ENCODE results near the gene DENND1B. TPM values are rescaled to one million over a fixed set of nuclear protein-coding genes. Genes with fewer than 3 reads are reported as not detected.
A peak's percentile ranks its signal among the peaks of the same experiment; 100 is the strongest.

Gene DENND1B
- total and polyA plus RNA-seq, 9 of the 15 experiments (the other 6 are each of a cell fraction or from before 2014, with no cell fraction given), result 2.1 to 12.1 (median 7.5) TPM

DNA sequence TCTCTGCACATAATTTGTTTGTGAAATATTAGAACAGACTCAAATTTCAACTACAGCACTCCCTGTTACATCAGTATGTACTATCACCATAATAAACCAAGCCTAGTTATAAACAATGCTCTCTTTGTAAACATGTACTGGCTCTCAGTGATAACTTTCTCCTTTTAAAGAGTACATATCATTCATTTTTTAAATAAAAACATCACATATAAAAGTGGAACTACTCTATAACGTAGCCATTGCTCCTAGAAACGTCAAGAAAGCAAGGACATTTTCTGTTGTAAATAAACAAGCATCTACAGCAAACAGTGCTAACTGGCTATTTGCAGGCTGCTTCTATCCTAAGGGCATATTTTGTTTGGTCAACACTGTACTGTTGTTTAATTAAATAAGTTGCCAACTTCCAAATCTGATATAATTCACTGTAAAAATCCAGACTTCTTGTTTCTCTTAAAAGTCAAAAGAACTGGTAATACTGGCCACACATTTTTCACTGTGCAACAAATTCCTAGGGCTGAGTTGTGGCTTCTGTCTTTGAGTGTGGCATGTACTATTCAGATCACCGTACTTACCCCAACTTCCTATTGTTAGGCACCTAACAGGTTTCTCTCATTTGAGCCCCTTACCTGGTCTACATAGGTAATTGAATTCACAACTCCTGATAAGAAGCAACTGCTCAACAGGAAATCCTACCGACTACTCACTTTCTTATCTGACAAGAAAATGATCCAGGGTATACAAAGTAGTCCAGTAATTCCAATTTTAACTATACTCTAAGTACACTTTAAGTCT is 111.9 kb downstream of the DENND1B start (continued):
- TF ChIP-seq, protein P1, sequence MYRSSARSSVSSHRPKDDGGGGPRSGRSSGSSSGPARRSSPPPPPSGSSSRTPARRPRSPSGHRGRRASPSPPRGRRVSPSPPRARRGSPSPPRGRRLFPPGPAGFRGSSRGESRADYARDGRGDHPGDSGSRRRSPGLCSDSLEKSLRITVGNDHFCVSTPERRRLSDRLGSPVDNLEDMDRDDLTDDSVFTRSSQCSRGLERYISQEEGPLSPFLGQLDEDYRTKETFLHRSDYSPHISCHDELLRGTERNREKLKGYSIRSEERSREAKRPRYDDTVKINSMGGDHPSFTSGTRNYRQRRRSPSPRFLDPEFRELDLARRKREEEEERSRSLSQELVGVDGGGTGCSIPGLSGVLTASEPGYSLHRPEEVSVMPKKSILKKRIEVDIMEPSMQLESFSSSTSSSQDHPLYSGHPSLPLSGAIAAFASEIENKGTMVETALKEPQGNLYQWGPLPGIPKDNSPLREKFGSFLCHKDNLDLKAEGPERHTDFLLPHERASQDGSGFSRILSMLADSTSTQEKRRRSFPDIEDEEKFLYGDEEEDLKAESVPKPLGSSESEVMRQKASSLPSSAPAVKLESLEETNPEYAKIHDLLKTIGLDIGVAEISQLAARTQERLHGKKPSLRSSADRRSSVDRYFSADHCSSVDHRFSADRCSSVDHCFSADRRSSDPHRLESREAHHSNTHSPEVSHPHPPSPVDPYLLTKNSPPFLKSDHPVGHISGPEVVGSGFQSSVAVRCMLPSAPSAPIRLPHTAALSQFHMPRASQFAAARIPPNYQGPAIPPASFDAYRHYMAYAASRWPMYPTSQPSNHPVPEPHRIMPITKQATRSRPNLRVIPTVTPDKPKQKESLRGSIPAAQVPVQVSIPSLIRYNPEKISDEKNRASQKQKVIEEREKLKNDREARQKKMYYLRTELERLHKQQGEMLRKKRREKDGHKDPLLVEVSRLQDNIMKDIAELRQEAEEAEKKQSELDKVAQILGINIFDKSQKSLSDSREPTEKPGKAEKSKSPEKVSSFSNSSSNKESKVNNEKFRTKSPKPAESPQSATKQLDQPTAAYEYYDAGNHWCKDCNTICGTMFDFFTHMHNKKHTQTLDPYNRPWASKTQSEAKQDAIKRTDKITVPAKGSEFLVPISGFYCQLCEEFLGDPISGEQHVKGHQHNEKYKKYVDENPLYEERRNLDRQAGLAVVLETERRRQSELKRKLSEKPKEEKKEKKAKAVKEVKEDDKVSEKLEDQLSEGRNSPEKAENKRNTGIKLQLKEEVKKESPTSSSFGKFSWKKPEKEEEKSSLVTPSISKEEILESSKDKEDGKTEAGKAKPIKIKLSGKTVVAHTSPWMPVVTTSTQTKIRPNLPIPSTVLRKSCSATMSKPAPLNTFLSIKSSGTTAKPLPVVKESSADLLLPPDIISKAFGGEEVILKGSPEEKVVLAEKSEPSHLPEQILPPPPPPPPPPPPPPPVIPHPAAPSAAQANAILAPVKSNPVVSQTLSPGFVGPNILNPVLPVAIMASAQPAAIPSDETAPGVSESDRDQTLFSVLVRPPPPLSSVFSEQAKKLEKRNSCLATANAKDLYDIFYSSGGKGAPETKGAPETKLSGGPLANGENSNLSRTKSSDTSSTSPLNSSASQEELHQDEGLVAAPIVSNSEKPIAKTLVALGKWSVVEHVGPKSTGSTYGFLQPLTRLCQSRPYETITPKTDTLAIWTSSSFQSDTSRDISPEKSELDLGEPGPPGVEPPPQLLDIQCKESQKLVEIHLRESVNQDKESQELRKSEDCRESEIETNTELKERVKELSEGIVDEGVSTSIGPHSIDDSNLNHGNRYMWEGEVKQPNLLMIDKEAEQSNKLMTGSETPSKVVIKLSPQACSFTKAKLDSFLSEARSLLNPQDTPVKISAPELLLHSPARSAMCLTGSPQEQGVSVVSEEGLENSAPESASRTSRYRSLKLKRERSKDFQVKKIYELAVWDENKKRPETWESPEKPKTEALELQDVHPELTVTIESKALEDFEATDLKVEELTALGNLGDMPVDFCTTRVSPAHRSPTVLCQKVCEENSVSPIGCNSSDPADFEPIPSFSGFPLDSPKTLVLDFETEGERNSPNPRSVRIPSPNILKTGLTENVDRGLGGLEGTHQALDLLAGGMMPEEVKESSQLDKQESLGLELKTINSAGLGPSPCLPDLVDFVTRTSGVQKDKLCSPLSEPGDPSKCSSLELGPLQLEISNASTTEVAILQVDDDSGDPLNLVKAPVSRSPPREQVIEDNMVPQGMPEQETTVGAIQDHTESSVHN (IDR thresholded peaks at IDR 0.05; ENCODE audit: borderline replicate concordance in 1 of 2, low read depth in 1 of 2), result 0 out of 4 replicates have a peak, but pooled peaks of 1 of the 2 experiments have one; percentile 42
- TF ChIP-seq NFIC (IDR thresholded peaks at IDR 0.05), result no peak
- TF ChIP-seq, protein P2, sequence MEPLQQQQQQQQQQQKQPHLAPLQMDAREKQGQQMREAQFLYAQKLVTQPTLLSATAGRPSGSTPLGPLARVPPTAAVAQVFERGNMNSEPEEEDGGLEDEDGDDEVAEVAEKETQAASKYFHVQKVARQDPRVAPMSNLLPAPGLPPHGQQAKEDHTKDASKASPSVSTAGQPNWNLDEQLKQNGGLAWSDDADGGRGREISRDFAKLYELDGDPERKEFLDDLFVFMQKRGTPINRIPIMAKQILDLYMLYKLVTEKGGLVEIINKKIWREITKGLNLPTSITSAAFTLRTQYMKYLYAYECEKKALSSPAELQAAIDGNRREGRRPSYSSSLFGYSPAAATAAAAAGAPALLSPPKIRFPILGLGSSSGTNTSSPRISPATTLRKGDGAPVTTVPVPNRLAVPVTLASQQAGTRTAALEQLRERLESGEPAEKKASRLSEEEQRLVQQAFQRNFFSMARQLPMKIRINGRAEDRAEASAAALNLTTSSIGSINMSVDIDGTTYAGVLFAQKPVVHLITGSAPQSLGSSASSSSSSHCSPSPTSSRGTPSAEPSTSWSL (CRISPR knock-in tag; IDR thresholded peaks at IDR 0.05; ENCODE audit: borderline replicate concordance), result no peak
- no peak for TF ChIP-seq TEAD1 (CRISPR knock-in tag; IDR thresholded peaks at IDR 0.05)
- TF ChIP-seq, protein P3, sequence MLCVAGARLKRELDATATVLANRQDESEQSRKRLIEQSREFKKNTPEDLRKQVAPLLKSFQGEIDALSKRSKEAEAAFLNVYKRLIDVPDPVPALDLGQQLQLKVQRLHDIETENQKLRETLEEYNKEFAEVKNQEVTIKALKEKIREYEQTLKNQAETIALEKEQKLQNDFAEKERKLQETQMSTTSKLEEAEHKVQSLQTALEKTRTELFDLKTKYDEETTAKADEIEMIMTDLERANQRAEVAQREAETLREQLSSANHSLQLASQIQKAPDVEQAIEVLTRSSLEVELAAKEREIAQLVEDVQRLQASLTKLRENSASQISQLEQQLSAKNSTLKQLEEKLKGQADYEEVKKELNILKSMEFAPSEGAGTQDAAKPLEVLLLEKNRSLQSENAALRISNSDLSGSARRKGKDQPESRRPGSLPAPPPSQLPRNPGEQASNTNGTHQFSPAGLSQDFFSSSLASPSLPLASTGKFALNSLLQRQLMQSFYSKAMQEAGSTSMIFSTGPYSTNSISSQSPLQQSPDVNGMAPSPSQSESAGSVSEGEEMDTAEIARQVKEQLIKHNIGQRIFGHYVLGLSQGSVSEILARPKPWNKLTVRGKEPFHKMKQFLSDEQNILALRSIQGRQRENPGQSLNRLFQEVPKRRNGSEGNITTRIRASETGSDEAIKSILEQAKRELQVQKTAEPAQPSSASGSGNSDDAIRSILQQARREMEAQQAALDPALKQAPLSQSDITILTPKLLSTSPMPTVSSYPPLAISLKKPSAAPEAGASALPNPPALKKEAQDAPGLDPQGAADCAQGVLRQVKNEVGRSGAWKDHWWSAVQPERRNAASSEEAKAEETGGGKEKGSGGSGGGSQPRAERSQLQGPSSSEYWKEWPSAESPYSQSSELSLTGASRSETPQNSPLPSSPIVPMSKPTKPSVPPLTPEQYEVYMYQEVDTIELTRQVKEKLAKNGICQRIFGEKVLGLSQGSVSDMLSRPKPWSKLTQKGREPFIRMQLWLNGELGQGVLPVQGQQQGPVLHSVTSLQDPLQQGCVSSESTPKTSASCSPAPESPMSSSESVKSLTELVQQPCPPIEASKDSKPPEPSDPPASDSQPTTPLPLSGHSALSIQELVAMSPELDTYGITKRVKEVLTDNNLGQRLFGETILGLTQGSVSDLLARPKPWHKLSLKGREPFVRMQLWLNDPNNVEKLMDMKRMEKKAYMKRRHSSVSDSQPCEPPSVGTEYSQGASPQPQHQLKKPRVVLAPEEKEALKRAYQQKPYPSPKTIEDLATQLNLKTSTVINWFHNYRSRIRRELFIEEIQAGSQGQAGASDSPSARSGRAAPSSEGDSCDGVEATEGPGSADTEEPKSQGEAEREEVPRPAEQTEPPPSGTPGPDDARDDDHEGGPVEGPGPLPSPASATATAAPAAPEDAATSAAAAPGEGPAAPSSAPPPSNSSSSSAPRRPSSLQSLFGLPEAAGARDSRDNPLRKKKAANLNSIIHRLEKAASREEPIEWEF (CRISPR knock-in tag; IDR thresholded peaks at IDR 0.05), result no peak
- TF ChIP-seq, protein P4, sequence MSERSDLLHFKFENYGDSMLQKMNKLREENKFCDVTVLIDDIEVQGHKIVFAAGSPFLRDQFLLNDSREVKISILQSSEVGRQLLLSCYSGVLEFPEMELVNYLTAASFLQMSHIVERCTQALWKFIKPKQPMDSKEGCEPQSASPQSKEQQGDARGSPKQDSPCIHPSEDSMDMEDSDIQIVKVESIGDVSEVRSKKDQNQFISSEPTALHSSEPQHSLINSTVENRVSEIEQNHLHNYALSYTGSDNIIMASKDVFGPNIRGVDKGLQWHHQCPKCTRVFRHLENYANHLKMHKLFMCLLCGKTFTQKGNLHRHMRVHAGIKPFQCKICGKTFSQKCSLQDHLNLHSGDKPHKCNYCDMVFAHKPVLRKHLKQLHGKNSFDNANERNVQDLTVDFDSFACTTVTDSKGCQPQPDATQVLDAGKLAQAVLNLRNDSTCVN (CRISPR knock-in tag; IDR thresholded peaks at IDR 0.05), result no peak
- TF ChIP-seq ZNF41 (CRISPR knock-in tag; conservative IDR thresholded peaks at IDR 0.05), result no peak
- peak; percentile 18; the same call in 1 of the 2 replicates for TF ChIP-seq ARID1B (IDR thresholded peaks at IDR 0.05)
